Psoas muscle (tissue), 7 donors: Measurements from ENCODE around the gene MTCL3.

ENCODE experiments used
- ATAC-seq, 4 donors: fragments of 200-7000 bp; cut with Tn5 transposase; one replicate each; pipeline ENCODE4 v1.9.1; 2020; ENCODE audit warnings: moderate library complexity in 3 of 4, mild to moderate bottlenecking in 2 of 4
- DNase-seq, 2 donors: peaks; one replicate each; pipeline ENCODE4 v3.0.0-alpha.2; 2020
- H3K27ac ChIP-seq: fragments of 200-600 bp; one replicate; pipeline ENCODE4 v1.8.0; 2022
- H3K27me3 ChIP-seq, 3 donors: fragments of 200-600 bp in 1 of 3; one replicate each; pipeline versions ENCODE4 v1.6.1 to v1.8.0; 2013 to 2022; ENCODE audit warnings: low read length in 2 of 3, mild to moderate bottlenecking in 2 of 3, moderate library complexity in 1 of 3; ENCODE audit not compliant: insufficient read depth in 3 of 3
- H3K36me3 ChIP-seq, 2 donors: fragments of 200-600 bp in 1 of 2; one replicate each; pipeline versions ENCODE4 v1.6.1 to v1.8.0; 2013 to 2022; ENCODE audit warnings: low read depth in 1 of 2, mild to moderate bottlenecking in 1 of 2, moderate library complexity in 1 of 2; ENCODE audit not compliant: insufficient read depth in 1 of 2
- H3K4me1 ChIP-seq: fragments of 200-600 bp; one replicate; pipeline ENCODE4 v1.8.0; 2022
- H3K4me3 ChIP-seq: fragments of 200-600 bp; one replicate; pipeline ENCODE4 v1.8.0; 2022; ENCODE audit warnings: mild to moderate bottlenecking
- H3K9me3 ChIP-seq: fragments of 200-600 bp; one replicate; pipeline ENCODE4 v1.8.0; 2022
- WGBS, 3 donors: extraction: QIAGEN DNeasy Blood & Tissue Kit; methylation state at CpG; one replicate each; pipeline versions ENCODE4 v1.1.6 to v1.1.7; 2013; 5-methylcytosine and 5-hydroxymethylcytosine counted together
- intact Hi-C, 2 donors: fragments of 100-400 bp; cut with DNase I; formaldehyde crosslinking; loops; one replicate each; pipeline versions ENCODE4 v1.11.0 to v1.14.2; 2022
- TF ChIP-seq, protein P1 (sequence below): fragments of 200-600 bp; IDR thresholded peaks from one replicate; pipeline ENCODE4 v1.8.0; 2022; ENCODE audit warnings: antibody characterized with exemption
- donor health status: healthy with polysubstance abuse.
- donor health status: DM: no; HTN: no; CAD: no; lungs with moderate emphysema.
- donor health status: Bipolar disorder and iron deficiency.
- donor health status: healthy.
- donor health status: DM: yes; HTN: yes; CAD: no.
- donor health status: DM: no; HTN: no; CAD: no.
- donor health status: DM: yes; HTN: yes; CAD: no.

Gene MTCL3

DNA sequence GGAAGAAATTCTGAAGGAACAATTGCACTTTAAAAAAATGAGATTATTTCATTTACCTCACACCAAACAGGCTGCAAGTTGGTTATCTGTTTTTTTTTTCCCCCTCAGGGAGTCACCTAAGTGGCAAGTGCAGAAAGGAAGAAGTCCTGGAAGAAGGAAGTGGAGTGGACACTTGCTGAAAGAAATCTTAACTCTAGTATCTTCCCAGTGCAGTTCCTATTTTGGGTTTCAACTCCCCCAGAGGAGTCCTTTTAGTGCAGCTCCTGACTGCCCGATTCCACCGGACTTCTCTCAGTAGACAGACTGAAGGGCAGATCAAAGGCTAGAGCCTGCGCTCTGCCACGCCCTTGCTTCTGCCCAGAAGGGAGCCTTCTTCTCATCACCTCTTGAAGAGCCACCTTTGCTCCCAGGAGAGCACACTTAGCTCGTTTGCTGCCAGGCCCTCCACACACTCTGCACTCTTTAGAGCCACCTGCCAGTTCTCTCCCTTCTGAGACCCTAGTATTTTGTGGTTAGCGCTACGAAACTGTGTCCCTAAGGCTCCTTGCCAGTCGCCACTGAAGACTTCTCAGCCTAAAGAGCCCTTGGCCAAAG lies 4.9 kb downstream of the MTCL3 start:
- WGBS, 3 donors: 24 to 31% (median 30%) methylated on average over 8 of the region's 8 CpGs
- Histone ChIP-seq H3K9me3 (no peaks in the 10 kb centered on the region), H3K4me1 (peaks cover 6% of the 10 kb centered on the region), H3K4me3 (peak overlapping the region; percentile 78), H3K27me3 (peaks cover 0 to 26% (median 4%) of the 10 kb centered on the region in 3 donors), H3K36me3 (no peaks in the 10 kb centered on the region), H3K27ac (no peak overlapping the region)
- no peak for DNase-seq
- TF ChIP-seq, protein P1, sequence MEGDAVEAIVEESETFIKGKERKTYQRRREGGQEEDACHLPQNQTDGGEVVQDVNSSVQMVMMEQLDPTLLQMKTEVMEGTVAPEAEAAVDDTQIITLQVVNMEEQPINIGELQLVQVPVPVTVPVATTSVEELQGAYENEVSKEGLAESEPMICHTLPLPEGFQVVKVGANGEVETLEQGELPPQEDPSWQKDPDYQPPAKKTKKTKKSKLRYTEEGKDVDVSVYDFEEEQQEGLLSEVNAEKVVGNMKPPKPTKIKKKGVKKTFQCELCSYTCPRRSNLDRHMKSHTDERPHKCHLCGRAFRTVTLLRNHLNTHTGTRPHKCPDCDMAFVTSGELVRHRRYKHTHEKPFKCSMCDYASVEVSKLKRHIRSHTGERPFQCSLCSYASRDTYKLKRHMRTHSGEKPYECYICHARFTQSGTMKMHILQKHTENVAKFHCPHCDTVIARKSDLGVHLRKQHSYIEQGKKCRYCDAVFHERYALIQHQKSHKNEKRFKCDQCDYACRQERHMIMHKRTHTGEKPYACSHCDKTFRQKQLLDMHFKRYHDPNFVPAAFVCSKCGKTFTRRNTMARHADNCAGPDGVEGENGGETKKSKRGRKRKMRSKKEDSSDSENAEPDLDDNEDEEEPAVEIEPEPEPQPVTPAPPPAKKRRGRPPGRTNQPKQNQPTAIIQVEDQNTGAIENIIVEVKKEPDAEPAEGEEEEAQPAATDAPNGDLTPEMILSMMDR: no peak
- no peak for ATAC-seq
- intact Hi-C loops: loop anchor here in 1 of 2 donors (10.0 kb wide), 1 partner anchor 49 kb away; no protein-coding TSS in a partner anchor

DNA sequence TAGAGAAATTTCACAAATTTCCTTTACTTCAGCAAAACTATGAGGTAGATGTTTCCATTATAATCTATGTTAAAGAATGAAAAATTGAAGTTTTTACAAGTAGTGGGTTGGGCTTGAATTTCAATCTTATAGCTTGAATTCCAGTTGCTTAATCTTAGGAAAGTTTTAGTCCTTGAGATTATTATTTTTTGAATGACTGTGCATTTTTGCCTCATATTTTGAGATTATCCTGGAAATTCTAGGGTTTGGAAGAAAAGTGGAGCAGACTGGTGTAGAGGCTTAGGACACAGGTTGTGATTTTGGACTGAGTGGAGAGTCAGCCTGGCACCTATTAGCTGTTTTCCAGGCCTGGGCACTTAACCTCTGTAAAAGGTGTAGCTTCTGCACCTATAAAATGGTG lies 5.7 kb downstream of the MTCL3 start:
- H3K27me3 ChIP-seq: peaks cover 0 to 18% (median 0%) of the 10 kb centered on the region in 3 donors
- no peaks in the 10 kb centered on the region for H3K9me3 ChIP-seq
- peaks cover 3% of the 10 kb centered on the region for H3K4me1 ChIP-seq
- no peak overlapping the region for H3K4me3 ChIP-seq
- no peak overlapping the region for H3K27ac ChIP-seq
- intact Hi-C loops: loop anchor here in 1 of 2 donors (10.0 kb wide), 1 partner anchor 49 kb away; no protein-coding TSS in a partner anchor
- TF ChIP-seq, protein P1: no peak
- ATAC-seq (no peak), DNase-seq (no peak)
- H3K36me3 ChIP-seq: no peaks in the 10 kb centered on the region

DNA sequence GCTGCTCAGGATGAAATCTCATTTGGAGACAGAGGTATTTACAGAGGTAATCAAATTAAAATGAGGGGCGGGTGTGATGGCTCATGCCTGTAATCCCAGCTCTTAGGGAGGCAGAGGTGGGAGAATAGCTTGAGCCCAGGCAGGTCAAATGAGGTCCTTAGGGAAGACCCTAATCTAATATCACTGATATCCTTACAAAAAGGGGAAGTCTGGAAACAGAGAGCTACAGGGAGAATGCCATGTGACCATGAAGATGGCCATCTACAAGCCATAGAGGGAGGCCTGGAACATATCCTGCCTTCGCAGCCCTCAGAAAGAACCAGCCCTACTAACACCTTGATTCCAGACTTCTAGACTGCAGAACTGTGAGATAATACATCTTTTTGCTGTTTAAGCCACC lies 8.3 kb downstream of the MTCL3 start:
- no peak for ATAC-seq
- Histone ChIP-seq H3K4me1 (no peaks in the 10 kb centered on the region), H3K36me3 (no peaks in the 10 kb centered on the region), H3K27ac (no peak overlapping the region), H3K9me3 (no peaks in the 10 kb centered on the region), H3K27me3 (peaks cover 0 to 12% (median 0%) of the 10 kb centered on the region in 3 donors), H3K4me3 (no peak overlapping the region)
- no peak for DNase-seq
- intact Hi-C loops: loop anchor here in 1 of 2 donors (10.0 kb wide), 1 partner anchor 46 kb away; no protein-coding TSS in a partner anchor
- WGBS, 3 donors: 83 to 94% (median 92%) methylated on average over 2 of the region's 2 CpGs
- TF ChIP-seq, protein P1: no peak

DNA sequence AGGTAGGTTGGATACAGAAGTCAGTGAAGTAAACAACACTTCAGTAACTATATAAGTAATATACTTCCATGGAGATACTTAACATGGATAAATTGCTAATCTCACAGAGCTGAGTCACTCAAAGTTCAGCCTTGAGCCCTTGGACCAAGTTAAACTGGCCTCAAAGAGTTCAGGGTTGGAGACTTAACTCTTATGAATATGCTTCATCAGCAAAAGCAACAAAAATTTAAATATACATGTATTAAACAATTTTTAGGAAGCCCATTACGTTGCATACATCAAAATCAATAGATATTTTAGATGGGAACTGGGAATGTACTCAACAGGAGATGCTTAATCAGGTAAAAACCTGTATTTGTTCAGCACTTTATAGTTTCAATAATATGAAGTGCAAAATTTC lies 12.2 kb downstream of the MTCL3 start:
- Histone ChIP-seq H3K4me3 (no peak overlapping the region), H3K27ac (no peak overlapping the region), H3K36me3 (no peaks in the 10 kb centered on the region), H3K27me3 (peaks cover 0 to 6% (median 0%) of the 10 kb centered on the region in 3 donors), H3K4me1 (no peaks in the 10 kb centered on the region), H3K9me3 (no peaks in the 10 kb centered on the region)
- DNase-seq (no peak), ATAC-seq (no peak)
- TF ChIP-seq, protein P1: no peak
- WGBS, 3 donors: 83 to 88% (median 84%) methylated on average over 1 of the region's 1 CpG
- intact Hi-C loops: no loop called here

DNA sequence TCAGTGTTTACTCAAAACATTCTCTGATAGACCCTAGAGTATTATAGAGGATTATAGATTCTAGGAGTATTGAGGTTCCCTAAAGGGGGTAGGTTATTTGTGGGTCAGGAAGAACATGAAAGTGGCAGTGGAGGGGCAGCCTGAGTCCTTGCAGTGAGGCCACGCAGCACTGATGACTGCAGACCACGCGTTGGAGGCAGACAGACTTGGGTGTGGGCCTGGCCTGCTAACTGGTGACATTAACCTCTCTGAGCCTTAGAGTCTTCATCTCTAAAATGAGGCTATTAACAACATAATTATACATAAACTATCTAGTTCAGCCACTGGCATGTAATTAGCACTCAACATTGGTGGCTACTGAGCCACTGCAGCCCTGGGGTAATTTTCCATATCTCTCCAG lies 16.1 kb downstream of the MTCL3 start:
- H3K4me3 ChIP-seq: no peak overlapping the region
- WGBS, 3 donors: 87 to 95% (median 88%) methylated on average over 3 of the region's 3 CpGs
- TF ChIP-seq, protein P1: no peak
- no peak overlapping the region for H3K27ac ChIP-seq
- ATAC-seq (no peak), DNase-seq (no peak)
- H3K9me3 ChIP-seq: no peaks in the 10 kb centered on the region
- intact Hi-C loops: no loop called here
- H3K4me1 ChIP-seq: no peaks in the 10 kb centered on the region
- H3K27me3 ChIP-seq: no peaks in the 10 kb centered on the region
- no peaks in the 10 kb centered on the region for H3K36me3 ChIP-seq
